D341Med (cell line): Measurements from ENCODE around the gene G6PC2.
A peak's percentile ranks its signal among the peaks of the same experiment; 100 is the strongest.
"Not testable (repeated sequence)": the region's sequence is repeated elsewhere in the genome, so short reads cannot be mapped to it uniquely, and the experiment has no call there.

Experiments
- DNase-seq: peaks from one replicate; pipeline ENCODE4 v3.0.0; 2012; ENCODE audit warnings: low spot score

Gene G6PC2

GRCh38 chr2:168907940-168908662, 7.0 kb downstream of the G6PC2 start:
- no peak for DNase-seq

- no peak for DNase-seq
Measured at GRCh38 chr2:168910330-168910729, 9.2 kb downstream of the G6PC2 start.

GRCh38 chr2:168912466-168912865, 11.4 kb downstream of the G6PC2 start:
- DNase-seq = no peak

- DNase-seq = no peak
Measured at GRCh38 chr2:168912901-168913369, 11.8 kb downstream of the G6PC2 start.

GRCh38 chr2:168913495-168913894, 12.4 kb downstream of the G6PC2 start:
- DNase-seq = no peak

- no peak for DNase-seq
Measured at GRCh38 chr2:168915441-168916330, 14.6 kb downstream of the G6PC2 start.

- no peak for DNase-seq
Measured at GRCh38 chr2:168916331-168916675, 15.2 kb downstream of the G6PC2 start.

GRCh38 chr2:168920504-168921157, 19.5 kb downstream of the G6PC2 start:
- DNase-seq = peak; percentile 24

- DNase-seq = no peak
Measured at GRCh38 chr2:168926621-168927386, 25.7 kb downstream of the G6PC2 start.

- DNase-seq = no peak
Measured at GRCh38 chr2:168928113-168928831, 27.2 kb downstream of the G6PC2 start.

- DNase-seq = no peak
Measured at GRCh38 chr2:168929031-168929430, 27.9 kb downstream of the G6PC2 start.

- DNase-seq = no peak
Measured at GRCh38 chr2:168930242-168930641, 29.2 kb downstream of the G6PC2 start.

GRCh38 chr2:168932174-168932573, 31.1 kb downstream of the G6PC2 start:
- DNase-seq = not testable (repeated sequence)

- no peak for DNase-seq
Measured at GRCh38 chr2:168934826-168935225, 33.7 kb downstream of the G6PC2 start.

GRCh38 chr2:168935810-168936581, 34.9 kb downstream of the G6PC2 start:
- no peak for DNase-seq

GRCh38 chr2:168939061-168939460, 38.0 kb downstream of the G6PC2 start:
- no peak for DNase-seq

GRCh38 chr2:168939918-168940317, 38.8 kb downstream of the G6PC2 start:
- DNase-seq = no peak

- no peak for DNase-seq
Measured at GRCh38 chr2:168941297-168941696, 40.2 kb downstream of the G6PC2 start.

- no peak for DNase-seq
Measured at GRCh38 chr2:168944065-168944464, 43.0 kb downstream of the G6PC2 start.

GRCh38 chr2:168945508-168945907, 44.4 kb downstream of the G6PC2 start:
- no peak for DNase-seq
